MCF 10A (cell line): ENCODE data around the gene SEMA3F. TPM values are rescaled to one million over a fixed set of nuclear protein-coding genes. Genes with fewer than 3 reads are reported as not detected.
A peak's percentile ranks its signal among the peaks of the same experiment; 100 is the strongest.

Source experiments
- BruUV-seq: library from RNA; stranded (reverse); fragments of 400-500 nt; replicated peaks from 2 replicates; lab custom pipeline; 2021; lab: Mats Ljungman, UMichigan
- CTCF ChIA-PET: fragments of 300-600 bp; sonication (Branson Sonifier 250); formaldehyde crosslinking; extraction: SDS; loops from one replicate; lab custom pipeline; 2021; ENCODE audit warnings: antibody characterized with exemption, inconsistent platforms; lab: Yijun Ruan, JAX
- POLR2A ChIA-PET: fragments of 300-600, 350-650 bp; sonication (Branson Sonifier 250); formaldehyde crosslinking; extraction: SDS; loops from one replicate; lab custom pipeline; 2020; ENCODE audit warnings: antibody characterized with exemption, inconsistent platforms; lab: Yijun Ruan, JAX
- DNase-seq: peaks from one replicate; pipeline ENCODE4 v3.0.0-alpha.2; 2018; ENCODE audit not compliant: unreplicated experiment
- H3K27ac Mint-ChIP-seq: one replicate; pipeline ENCODE4 v1.8.0; 2022; ENCODE audit warnings: mild to moderate bottlenecking, low read depth, mixed read lengths; ENCODE audit not compliant: unreplicated experiment
- H3K27me3 Mint-ChIP-seq: one replicate; pipeline ENCODE4 v1.8.0; 2022; ENCODE audit warnings: mixed read lengths; ENCODE audit not compliant: insufficient read depth, unreplicated experiment
- H3K36me3 Mint-ChIP-seq: one replicate; pipeline ENCODE4 v1.8.0; 2022; ENCODE audit warnings: mild to moderate bottlenecking, moderate library complexity, mixed read lengths; ENCODE audit not compliant: insufficient read depth, unreplicated experiment
- H3K4me1 Mint-ChIP-seq: one replicate; pipeline ENCODE4 v1.8.0; 2022; ENCODE audit warnings: mixed read lengths; ENCODE audit not compliant: insufficient read depth, unreplicated experiment
- H3K4me3 Mint-ChIP-seq: one replicate; pipeline ENCODE4 v1.8.0; 2022; ENCODE audit warnings: mild to moderate bottlenecking, moderate library complexity, mixed read lengths; ENCODE audit not compliant: unreplicated experiment
- H3K9me3 Mint-ChIP-seq: one replicate; pipeline ENCODE4 v1.8.0; 2022; ENCODE audit warnings: mixed read lengths; ENCODE audit not compliant: unreplicated experiment
- CTCF ChIP-seq: fragments of 200-600 bp; IDR thresholded peaks from one replicate; pipeline ENCODE4 v1.8.0; 2022; ENCODE audit warnings: antibody characterized with exemption, mild to moderate bottlenecking; ENCODE audit not compliant: unreplicated experiment
- intact Hi-C: fragments of 100-400 bp; cut with micrococcal nuclease; formaldehyde crosslinking; loops from 2 replicates; pipeline ENCODE4 v1.14.1; 2022
- total RNA-seq: library from RNA; stranded (reverse); gene quantifications from 2 replicates; pipeline ENCODE4 v1.2.3, GENCODE V29; 2022

Gene SEMA3F
- total RNA-seq, 1 experiment from 2014 or later: 34.6 TPM

- intact Hi-C loops: no loop called here
Observed at GRCh38 chr3:50172626-50173220, 17.6 kb downstream of the SEMA3F start.

GRCh38 chr3:50173685-50174516 lies 18.8 kb downstream of the SEMA3F start:
- Mint-ChIP-seq H3K27ac (no peak overlapping the region), H3K36me3 (peaks cover 39% of the 10 kb centered on the region), H3K4me3 (no peak overlapping the region), H3K9me3 (no peaks in the 10 kb centered on the region), H3K27me3 (no peaks in the 10 kb centered on the region), H3K4me1 (peaks cover 17% of the 10 kb centered on the region)
- intact Hi-C loops: no loop called here
- ChIA-PET CTCF (interaction anchor here (1.0 to 2.2 kb wide), 6 partner anchors 15 to 52 kb away, joined by 3 to 11 read pairs (median 4); no protein-coding TSS in a partner anchor), POLR2A (interaction anchor here (1.0 kb wide), 1 partner anchor 10 kb away, joined by 3 read pairs; no protein-coding TSS in a partner anchor)
- TF ChIP-seq CTCF: no peak
- DNase-seq: no peak
- BruUV-seq: no TSS peak

More at GRCh38 chr3:50172626-50173220, 17.6 kb downstream of the SEMA3F start:
- POLR2A ChIA-PET: interaction anchor here (0.9 to 1.1 kb wide), 3 partner anchors 9 to 50 kb away, joined by 3 read pairs; no protein-coding TSS in a partner anchor
- no peak for TF ChIP-seq CTCF
- peaks cover 27% of the 10 kb centered on the region for H3K36me3 Mint-ChIP-seq
- H3K9me3 Mint-ChIP-seq: no peaks in the 10 kb centered on the region
- BruUV-seq: no TSS peak
- H3K27ac Mint-ChIP-seq: peak overlapping the region; percentile 46
- H3K27me3 Mint-ChIP-seq: no peaks in the 10 kb centered on the region
- CTCF ChIA-PET: interaction anchor here (0.6 to 2.2 kb wide), 8 partner anchors 16 to 74 kb away, joined by 3 to 11 read pairs (median 4); no protein-coding TSS in a partner anchor
- DNase-seq: no peak
- H3K4me3 Mint-ChIP-seq: no peak overlapping the region
- peaks cover 23% of the 10 kb centered on the region for H3K4me1 Mint-ChIP-seq

GRCh38 chr3:50174517-50174895 lies 19.4 kb downstream of the SEMA3F start:
- H3K4me1 Mint-ChIP-seq: peaks cover 17% of the 10 kb centered on the region
- ChIA-PET CTCF (interaction anchor here (1.0 to 1.2 kb wide), 2 partner anchors 18 to 51 kb away, joined by 3 to 6 read pairs; no protein-coding TSS in a partner anchor), POLR2A (interaction anchor here (0.6 kb wide), 2 partner anchors 16 to 39 kb away, joined by 3 read pairs; no protein-coding TSS in a partner anchor)

More at GRCh38 chr3:50174517-50174895, 19.4 kb downstream of the SEMA3F start:
- H3K36me3 Mint-ChIP-seq: peaks cover 45% of the 10 kb centered on the region
- intact Hi-C loops: no loop called here
- no peak overlapping the region for H3K27ac Mint-ChIP-seq
- H3K9me3 Mint-ChIP-seq: no peaks in the 10 kb centered on the region
- no peaks in the 10 kb centered on the region for H3K27me3 Mint-ChIP-seq
- no peak overlapping the region for H3K4me3 Mint-ChIP-seq
- TF ChIP-seq CTCF: no peak
- no peak for DNase-seq
- no TSS peak for BruUV-seq
